HCT116 (cell line): ENCODE measurements around the gene MBD5. TPM values are rescaled to one million over a fixed set of nuclear protein-coding genes. Genes with fewer than 3 reads are reported as not detected.

ENCODE experiments used
- ATAC-seq: fragments of 200-7000 bp; cut with Tn5 transposase; 2 replicates; pipeline ENCODE4 v1.9.1; 2020; ENCODE audit warnings: mild to moderate bottlenecking, moderate library complexity
- BruUV-seq: library from RNA; stranded (reverse); fragments of 400-500 nt; replicated peaks from 2 replicates; lab custom pipeline; 2021; lab: Mats Ljungman, UMichigan
- CTCF ChIA-PET: fragments of 300-600 bp; sonication (Branson Sonifier 250); formaldehyde crosslinking; loops from one replicate; lab custom pipeline; 2021; ENCODE audit warnings: antibody characterized with exemption; lab: Charles Lee
- POLR2A ChIA-PET: fragments of 300-600, 350-600 bp; sonication (Branson Sonifier 250); formaldehyde crosslinking; loops from one replicate; lab custom pipeline; 2021; ENCODE audit warnings: antibody characterized with exemption; lab: Charles Lee
- RAD21 ChIA-PET, 2 experiments: fragments of 300-600 bp; sonication (Branson Sonifier 250); formaldehyde crosslinking; loops; one replicate each; lab custom pipeline; 2023; ENCODE audit warnings: low total read pairs in 2 of 2; ENCODE audit not compliant: uncharacterized antibody in 2 of 2, unreplicated experiment in 2 of 2, low non-redundant PET in 1 of 2; lab: Charles Lee
- DNase-seq: peaks from one replicate; pipeline ENCODE4 v3.0.0-alpha.2; 2010; ENCODE audit warnings: low read depth, low spot score
- H2AFZ ChIP-seq: fragments of 200-600 bp; shearing (Covaris generic), sonication (generic); 2 replicates; pipeline ENCODE4 v1.6.1; 2017; ENCODE audit warnings: low read depth, mixed run types, mixed read lengths, antibody characterized with exemption, low read length; ENCODE audit not compliant: poor library complexity, severe bottlenecking
- H3K27ac ChIP-seq: 2 replicates; pipeline ENCODE4 v1.5.1; 2012; ENCODE audit warnings: low read depth, low read length
- H3K27me3 ChIP-seq: fragments of 200-600 bp; sonication (generic); 2 replicates; pipeline ENCODE4 v1.6.1; 2016; ENCODE audit warnings: mixed run types, low read length, mixed read lengths; ENCODE audit not compliant: insufficient read depth
- H3K36me3 ChIP-seq, 2 experiments: fragments of 200-500 bp in 1 of 2; fragments of 200-600 bp in 1 of 2; sonication (Bioruptor generic) in 1 of 2; sonication (generic) in 1 of 2; 2 replicates each; pipeline versions ENCODE4 v1.5.1 to v1.6.1; 2014 to 2016; ENCODE audit warnings: low read length in 2 of 2, inconsistent platforms in 1 of 2, mixed read lengths in 1 of 2, mixed run types in 1 of 2; ENCODE audit not compliant: insufficient read depth in 2 of 2, control insufficient read depth in 1 of 2
- H3K4me1 ChIP-seq, 2 experiments: fragments of 200-600 bp in 1 of 2; sonication (generic) in 1 of 2; 2 replicates each; pipeline versions ENCODE4 v1.5.1 to v1.6.1; 2012 to 2017; ENCODE audit warnings: low read length in 2 of 2, inconsistent platforms in 1 of 2, mild to moderate bottlenecking in 1 of 2, mixed read lengths in 1 of 2, mixed run types in 1 of 2, moderate library complexity in 1 of 2; ENCODE audit not compliant: insufficient read depth in 2 of 2, control insufficient read depth in 1 of 2
- H3K4me2 ChIP-seq: fragments of 200-600 bp; sonication (generic); 2 replicates; pipeline ENCODE4 v1.6.1; 2017; ENCODE audit warnings: mixed run types, low read length, mixed read lengths
- H3K4me3 ChIP-seq, 2 experiments: fragments of 200-600 bp in 1 of 2; sonication (generic) in 1 of 2; replicated peaks in 1 of 2; 2 replicates each; pipeline ENCODE4 v1.5.1; 2011 to 2016; ENCODE audit warnings: low read length in 2 of 2, control low read depth in 1 of 2, low read depth in 1 of 2, mild to moderate bottlenecking in 1 of 2, mixed read lengths in 1 of 2, mixed run types in 1 of 2
- H3K79me2 ChIP-seq: fragments of 200-600 bp; sonication (generic); 2 replicates; pipeline ENCODE4 v1.6.1; 2017; ENCODE audit warnings: mild to moderate bottlenecking, mixed run types, low read length, moderate library complexity, mixed read lengths; ENCODE audit not compliant: insufficient read depth
- H3K9ac ChIP-seq: fragments of 200-600 bp; sonication (generic); 2 replicates; pipeline ENCODE4 v1.6.1; 2016; ENCODE audit warnings: low read length, mixed read lengths
- H3K9me2 ChIP-seq: fragments of 200-600 bp; sonication (generic), shearing (Covaris generic); 2 replicates; pipeline ENCODE4 v1.6.1; 2017; ENCODE audit warnings: mixed run types, mild to moderate bottlenecking, moderate library complexity; ENCODE audit not compliant: insufficient read depth
- H3K9me3 ChIP-seq, 2 experiments: fragments of 200-500 bp in 1 of 2; fragments of 200-600 bp in 1 of 2; sonication (Bioruptor generic) in 1 of 2; sonication (generic) in 1 of 2; 2 replicates each; pipeline ENCODE4 v1.6.1; 2014 to 2017; ENCODE audit warnings: low read length in 2 of 2, mixed read lengths in 2 of 2, inconsistent platforms in 1 of 2, low read depth in 1 of 2, mild to moderate bottlenecking in 1 of 2, mixed run types in 1 of 2, moderate library complexity in 1 of 2; ENCODE audit not compliant: control insufficient read depth in 1 of 2, insufficient read depth in 1 of 2
- H4K20me1 ChIP-seq: fragments of 200-600 bp; sonication (generic), shearing (Covaris generic); 2 replicates; pipeline ENCODE4 v1.6.1; 2017; ENCODE audit warnings: mixed run types, mild to moderate bottlenecking, moderate library complexity; ENCODE audit not compliant: insufficient read depth
- CEBPB ChIP-seq: IDR thresholded peaks from 2 replicates; pipeline ENCODE4 v1.6.1; 2012; ENCODE audit warnings: low read depth
- EGR1 ChIP-seq: IDR thresholded peaks from 2 replicates; pipeline ENCODE4 v1.6.1; 2012; ENCODE audit warnings: low read depth
- ELF1 ChIP-seq: IDR thresholded peaks from 2 replicates; pipeline ENCODE4 v1.6.1; 2012; ENCODE audit warnings: low read depth, borderline replicate concordance
- EZH2 ChIP-seq: fragments of 200-600 bp; sonication (generic); IDR thresholded peaks from 2 replicates; pipeline ENCODE4 v1.6.1; 2017; ENCODE audit warnings: antibody characterized with exemption, mixed run types
- POLR2A ChIP-seq: IDR thresholded peaks from 2 replicates; pipeline ENCODE4 v1.7.0; 2011; ENCODE audit warnings: borderline replicate concordance; ENCODE audit not compliant: insufficient read depth, insufficient read length; ENCODE audit errors: extremely low read depth
- POLR2AphosphoS5 ChIP-seq: IDR thresholded peaks from 2 replicates; pipeline ENCODE4 v1.6.1; 2011; ENCODE audit warnings: mild to moderate bottlenecking, low read depth, low read length, moderate library complexity
- SIN3A ChIP-seq: IDR thresholded peaks from 2 replicates; pipeline ENCODE4 v1.6.1; 2012; ENCODE audit warnings: low read depth
- ZBTB33 ChIP-seq: IDR thresholded peaks from 2 replicates; pipeline ENCODE4 v1.6.1; 2011; ENCODE audit warnings: mild to moderate bottlenecking, low read length, moderate library complexity; ENCODE audit not compliant: insufficient replicate concordance; ENCODE audit errors: extremely low read depth
- intact Hi-C: fragments of 100-400 bp; cut with micrococcal nuclease; formaldehyde crosslinking; loops from 2 replicates; pipeline ENCODE4 v1.10.0; 2022
- total RNA-seq: library from RNA; stranded (reverse); gene quantifications from one replicate; pipeline ENCODE4 v1.2.1, GENCODE V29; 2021; ENCODE audit not compliant: unreplicated experiment

The MBD5 gene
- total RNA-seq, 1 experiment from 2014 or later: 20.5 TPM

DNA sequence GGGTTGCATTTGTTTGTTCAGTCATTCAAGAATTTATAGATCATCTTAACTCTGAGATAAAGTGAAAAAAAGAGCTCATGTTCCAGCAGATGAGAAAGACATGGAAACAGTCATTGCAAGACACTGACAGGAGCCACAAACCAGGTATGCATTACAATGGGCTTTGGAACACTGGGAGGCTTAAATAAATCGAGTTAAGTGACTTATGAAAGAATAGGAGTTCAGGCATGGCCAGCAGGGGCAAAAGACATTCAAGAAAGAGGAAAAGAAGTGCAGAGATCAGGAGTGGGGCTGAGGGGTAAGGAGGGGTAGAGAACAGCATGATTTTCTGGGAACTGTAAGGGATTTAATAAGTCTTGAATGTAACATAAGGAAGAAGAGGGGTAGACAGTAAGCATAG, 502.4 kb downstream of the MBD5 start:
- Histone ChIP-seq H3K9me3 (no peaks in the 10 kb centered on the region), H3K4me2 (no peak overlapping the region), H3K9me2 (no peaks in the 10 kb centered on the region), H3K36me3 (no peaks in the 10 kb centered on the region), H3K9ac (no peak overlapping the region), H3K27me3 (no peaks in the 10 kb centered on the region), H3K27ac (no peak overlapping the region), H4K20me1 (no peaks in the 10 kb centered on the region), H3K4me1 (no peaks in the 10 kb centered on the region), H3K4me3 (no peak overlapping the region), H3K79me2 (no peaks in the 10 kb centered on the region), H2AFZ (no peak overlapping the region)
- TF ChIP-seq EZH2 (no peak), POLR2A (no peak), EGR1 (no peak), ELF1 (no peak), POLR2AphosphoS5 (no peak), CEBPB (no peak), ZBTB33 (no peak)
- ATAC-seq: no peak
- ChIA-PET POLR2A (no interaction called here), RAD21 (no interaction called here), CTCF (interaction anchor here (2.3 kb wide), 1 partner anchor 14 kb away, joined by 6 read pairs; no protein-coding TSS in a partner anchor)
- intact Hi-C loops: no loop called here
- no peak for DNase-seq
- no TSS peak for BruUV-seq

DNA sequence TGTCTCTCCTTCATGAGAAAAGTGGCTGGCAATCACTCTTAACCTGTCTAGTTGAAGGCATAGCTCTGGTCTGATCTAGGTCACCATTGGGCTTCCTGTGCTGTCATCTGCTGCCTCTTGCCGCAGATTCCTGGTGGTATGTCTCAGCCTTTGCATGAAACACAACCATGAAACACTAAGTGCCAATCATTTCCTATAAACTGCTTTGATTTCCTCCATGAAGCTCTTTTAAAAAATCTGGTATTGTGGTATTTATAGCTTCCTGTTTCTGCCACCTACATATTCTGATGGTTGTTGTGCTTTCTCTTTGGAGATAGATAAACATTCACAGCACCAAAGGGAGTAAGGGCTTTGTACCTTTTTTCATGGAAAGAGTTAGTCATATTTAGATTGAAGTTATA, 503.6 kb downstream of the MBD5 start:
- no peak for TF ChIP-seq SIN3A
- TF ChIP-seq, all 23 proteins: peak for 0
- H3K4me1 ChIP-seq: no peaks in the 10 kb centered on the region
- no peak overlapping the region for H3K4me2 ChIP-seq
- no peaks in the 10 kb centered on the region for H4K20me1 ChIP-seq
- ATAC-seq: no peak
- no peak overlapping the region for H3K9ac ChIP-seq
- intact Hi-C loops: no loop called here
- no TSS peak for BruUV-seq
- ChIA-PET CTCF (interaction anchor here (2.3 kb wide), 1 partner anchor 15 kb away, joined by 6 read pairs; no protein-coding TSS in a partner anchor), RAD21 (no interaction called here), POLR2A (no interaction called here)
- H3K27me3 ChIP-seq: no peaks in the 10 kb centered on the region
- H3K27ac ChIP-seq: no peak overlapping the region
- H3K36me3 ChIP-seq: no peaks in the 10 kb centered on the region
- DNase-seq: no peak
- H3K9me3 ChIP-seq: no peaks in the 10 kb centered on the region
- no peak overlapping the region for H3K4me3 ChIP-seq
- no peaks in the 10 kb centered on the region for H3K9me2 ChIP-seq
- H3K79me2 ChIP-seq: no peaks in the 10 kb centered on the region
- no peak overlapping the region for H2AFZ ChIP-seq
